K562 (cell line): ENCODE results near the gene PAM. TPM values are rescaled to one million over a fixed set of nuclear protein-coding genes. Genes with fewer than 3 reads are reported as not detected.

Experiments used
- ATAC-seq: fragments of 200-7000 bp; cut with Tn5 transposase; 3 replicates; pipeline ENCODE4 v1.9.1; 2020; ENCODE audit warnings: moderate library complexity
- BruUV-seq: library from RNA; stranded (reverse); fragments of 400-500 nt; replicated peaks from 2 replicates; lab custom pipeline; 2021; lab: Mats Ljungman, UMichigan
- CTCF ChIA-PET: fragments of 300-600 bp; formaldehyde crosslinking; extraction: SDS; loops from one replicate; lab custom pipeline; 2021; ENCODE audit warnings: low intra/inter-chr PET ratio; lab: Yijun Ruan, JAX
- POLR2A ChIA-PET: fragments of 300-600, 350-650 bp; sonication (Branson Sonifier 250); formaldehyde crosslinking; extraction: SDS; loops from one replicate; lab custom pipeline; 2021; ENCODE audit warnings: antibody characterized with exemption, inconsistent platforms; lab: Yijun Ruan, JAX
- DNase-seq, 4 experiments: peaks; one replicate each; pipeline versions ENCODE4 v3.0.0 to v3.0.0-alpha.2; 2011 to 2018; ENCODE audit warnings: low spot score in 3 of 4, mixed read lengths in 3 of 4; ENCODE audit errors: extremely low read depth in 1 of 4
- FAIRE-seq: peaks from 2 replicates; lab custom pipeline; 2011; peaks lifted over from hg19 to GRCh38; lab: Jason Lieb, UNC
- H2AFZ ChIP-seq: 2 replicates; pipeline ENCODE4 v1.6.0; 2011; ENCODE audit warnings: low read depth, low read length, control low read depth, inconsistent platforms
- H3K27ac ChIP-seq: fragments of 200-600 bp; 3 replicates; pipeline ENCODE4 v1.8.0; 2011; ENCODE audit warnings: low read depth, mild to moderate bottlenecking, control low read depth, inconsistent platforms, low read length, moderate library complexity, mixed read lengths; ENCODE audit errors: extremely low read depth
- H3K27me3 ChIP-seq, 2 experiments: fragments of 300-600 bp in 1 of 2; 2 replicates in 1 of 2; 3 replicates in 1 of 2; pipeline versions ENCODE4 v1.6.0 to v1.8.0; 2011; ENCODE audit warnings: inconsistent platforms in 2 of 2, low read length in 2 of 2, mild to moderate bottlenecking in 1 of 2, mixed read lengths in 1 of 2, moderate library complexity in 1 of 2; ENCODE audit not compliant: control insufficient read depth in 2 of 2, insufficient read depth in 2 of 2
- H3K36me3 ChIP-seq: fragments of 300-600 bp; 3 replicates; pipeline ENCODE4 v1.8.0; 2011; ENCODE audit warnings: mild to moderate bottlenecking, low read length, inconsistent platforms; ENCODE audit not compliant: control insufficient read depth, insufficient read depth
- H3K4me1 ChIP-seq, 2 experiments: fragments of 200-600 bp in 1 of 2; replicated peaks in 1 of 2; 2 replicates in 1 of 2; 3 replicates in 1 of 2; pipeline versions ENCODE4 v1.5.1 to v1.8.0; 2011; ENCODE audit warnings: inconsistent platforms in 2 of 2, low read length in 2 of 2, mild to moderate bottlenecking in 1 of 2, mixed read lengths in 1 of 2, moderate library complexity in 1 of 2; ENCODE audit not compliant: control insufficient read depth in 2 of 2, insufficient read depth in 2 of 2
- H3K4me2 ChIP-seq: 2 replicates; pipeline ENCODE4 v1.6.1; 2011; ENCODE audit warnings: low read length, control low read depth, inconsistent platforms, mixed read lengths; ENCODE audit not compliant: insufficient read depth
- H3K4me3 ChIP-seq: fragments of 200-600 bp; sonication (generic), shearing (Covaris generic); 2 replicates; pipeline ENCODE4 v1.5.1; 2016; ENCODE audit warnings: control low read depth, inconsistent platforms
- H3K79me2 ChIP-seq: fragments of 200-600 bp; 3 replicates; pipeline ENCODE4 v1.8.0; 2011; ENCODE audit warnings: low read length, inconsistent platforms; ENCODE audit not compliant: control insufficient read depth, insufficient read depth
- H3K9ac ChIP-seq, 2 experiments: 2 replicates each; pipeline versions ENCODE4 v1.6.0 to v1.6.1; 2011; ENCODE audit warnings: low read depth in 2 of 2, low read length in 2 of 2, control low read depth in 1 of 2, inconsistent platforms in 1 of 2, mild to moderate bottlenecking in 1 of 2, mixed read lengths in 1 of 2; ENCODE audit not compliant: insufficient read depth in 1 of 2
- H3K9me1 ChIP-seq: one replicate; pipeline ENCODE4 v1.6.0; 2011; ENCODE audit warnings: inconsistent platforms, mild to moderate bottlenecking, low read length, moderate library complexity; ENCODE audit not compliant: control insufficient read depth, insufficient read depth
- H3K9me3 ChIP-seq: replicated peaks from 2 replicates; pipeline ENCODE4 v1.5.1; 2011; ENCODE audit warnings: low read depth, low read length, inconsistent platforms; ENCODE audit not compliant: control insufficient read depth, insufficient read depth
- H4K20me1 ChIP-seq: replicated peaks from 2 replicates; pipeline ENCODE4 v1.6.1; 2011; ENCODE audit warnings: low read length, inconsistent platforms, mixed read lengths; ENCODE audit not compliant: control insufficient read depth, insufficient read depth
- AFF4 ChIP-seq: sonication (generic); formaldehyde crosslinking; IDR thresholded peaks from 2 replicates; pipeline ENCODE4 v1.8.0; 2023; ENCODE audit warnings: mild to moderate bottlenecking, missing genetic modification reagents
- ATF3 ChIP-seq, 2 experiments: fragments of 450-650 bp in 1 of 2; sonication (generic) in 1 of 2; formaldehyde crosslinking in 1 of 2; IDR thresholded peaks in 1 of 2; conservative IDR thresholded peaks in 1 of 2; 2 replicates each; pipeline versions ENCODE4 v1.6.1 to v1.8.1; 2016 to 2023; ENCODE audit warnings: mild to moderate bottlenecking in 2 of 2, moderate library complexity in 2 of 2, inconsistent platforms in 1 of 2, missing genetic modification reagents in 1 of 2
- CBX2 ChIP-seq: fragments of 200-600 bp; sonication (generic); IDR thresholded peaks from one replicate; pipeline ENCODE4 v1.6.1; 2012; ENCODE audit warnings: mild to moderate bottlenecking, low read length, inconsistent platforms; ENCODE audit not compliant: insufficient read depth, poor library complexity, severe bottlenecking
- CLOCK ChIP-seq: fragments of 250-450 bp; sonication (Bioruptor Pico); IDR thresholded peaks from 2 replicates; pipeline ENCODE4 v1.4.0; 2020; ENCODE audit warnings: mild to moderate bottlenecking, moderate library complexity, borderline replicate concordance
- CTCF ChIP-seq, 3 experiments: IDR thresholded peaks in 2 of 3; conservative IDR thresholded peaks in 1 of 3; 2 replicates each; pipeline ENCODE4 v1.5.1; 2011 to 2012; ENCODE audit warnings: low read length in 3 of 3, mild to moderate bottlenecking in 3 of 3, control low read depth in 2 of 3, improper control_type of control experiment in 1 of 3, inconsistent platforms in 1 of 3, low read depth in 1 of 3, mixed read lengths in 1 of 3, moderate library complexity in 1 of 3; ENCODE audit not compliant: insufficient read depth in 2 of 3
- EP300 ChIP-seq: IDR thresholded peaks from 2 replicates; pipeline ENCODE4 v1.6.1; 2012; ENCODE audit warnings: low read length, improper control_type of control experiment
- EZH2 ChIP-seq: IDR thresholded peaks from 2 replicates; pipeline ENCODE4 v1.6.1; 2012; ENCODE audit warnings: low read depth, mild to moderate bottlenecking, inconsistent platforms, low read length, borderline replicate concordance
- PHF21A ChIP-seq: fragments of 450-650 bp; IDR thresholded peaks from 2 replicates; pipeline ENCODE4 v1.6.1; 2017; ENCODE audit warnings: low read depth, borderline replicate concordance
- SETDB1 ChIP-seq: IDR thresholded peaks from one replicate; pipeline ENCODE4 v1.6.1; 2012; ENCODE audit warnings: low read length, control low read depth, inconsistent platforms
- SMARCE1 ChIP-seq: fragments of 450-650 bp; IDR thresholded peaks from 2 replicates; pipeline ENCODE4 v1.7.1; 2016; ENCODE audit warnings: mild to moderate bottlenecking
- THRAP3 ChIP-seq: fragments of 450-650 bp; IDR thresholded peaks from 2 replicates; pipeline ENCODE4 v1.6.1; 2016; ENCODE audit warnings: mild to moderate bottlenecking, inconsistent platforms, borderline replicate concordance
- ZNF124 ChIP-seq: sonication (generic); formaldehyde crosslinking; IDR thresholded peaks from 2 replicates; pipeline ENCODE4 v1.8.1; 2022; ENCODE audit warnings: missing genetic modification reagents
- WGBS: fragments of 100-300 bp; shearing (Covaris generic); methylation state at CpG from one replicate; pipeline ENCODE4 v1.1.6; 2016; ENCODE audit warnings: low coverage, mixed read lengths; ENCODE audit not compliant: insufficient coverage; ENCODE audit errors: missing lambda C conversion rate; 5-methylcytosine and 5-hydroxymethylcytosine counted together
- in situ Hi-C: fragments of 300-500 bp; cut with MboI; formaldehyde crosslinking; loops from 4 replicates; pipeline ENCODE4 v1.15.0; 2018; ENCODE audit warnings: inconsistent platforms, mixed read lengths
- intact Hi-C: fragments of 100-400 bp; cut with micrococcal nuclease; formaldehyde crosslinking; loops from 2 replicates; pipeline ENCODE4 v1.14.2; 2022
- polyA plus RNA-seq, 8 experiments: library from polyadenylated mRNA; depleted of rRNA in 4 of 8; stranded (reverse) in 5 of 8; unstranded in 3 of 8; fragments of >200 nt; fragmentation: Nextera tagmentation in 2 of 8; fragmentation: Illumina TruSeq in 1 of 8; extraction: Ambion mirVana in 2 of 8; extraction: Trizol in 1 of 8; gene quantifications; 2 replicates each; pipeline versions ENCODE4 v1.2.1 to v1.2.3, GENCODE V29; 2011 to 2014; ENCODE audit warnings: inconsistent platforms in 1 of 8, missing spikeins in 1 of 8
- total RNA-seq, 7 experiments: library from RNA; depleted of rRNA in 6 of 7; stranded (reverse); fragments of >200 nt in 6 of 7; fragmentation: Illumina TruSeq in 2 of 7; extraction: Trizol in 2 of 7; gene quantifications; 2 replicates each; pipeline versions ENCODE4 v1.2.1 to v1.2.3, GENCODE V29; 2011 to 2021; ENCODE audit warnings: low replicate concordance in 1 of 7

The PAM gene
- total and polyA plus RNA-seq, 9 of the 15 experiments (the other 6 are each of a cell fraction or from before 2014, with no cell fraction given): 0.39 to 3.1 (median 0.77) TPM

GRCh38 chr5:102901424-102902134, 146.5 kb downstream of the PAM start:
- H3K9ac ChIP-seq: no peak overlapping the region
- ATAC-seq (no peak), FAIRE-seq (no peak), DNase-seq (no peak)
- no peaks in the 10 kb centered on the region for H3K9me1 ChIP-seq
- H2AFZ ChIP-seq: no peak overlapping the region
- POLR2A ChIA-PET: no interaction called here
- in situ Hi-C loops (no loop called here), intact Hi-C loops (no loop called here)
- H3K4me1 ChIP-seq: no peaks in the 10 kb centered on the region
- H3K36me3 ChIP-seq: no peaks in the 10 kb centered on the region
- no peak overlapping the region for H3K4me3 ChIP-seq
- no peaks in the 10 kb centered on the region for H3K9me3 ChIP-seq
- H3K27me3 ChIP-seq: no peaks in the 10 kb centered on the region
- WGBS: 0% methylated on average over 3 of the region's 3 CpGs
- no peaks in the 10 kb centered on the region for H3K79me2 ChIP-seq
- CTCF ChIA-PET: no interaction called here
- no peak overlapping the region for H3K27ac ChIP-seq
- no peaks in the 10 kb centered on the region for H4K20me1 ChIP-seq
- no TSS peak for BruUV-seq
- H3K4me2 ChIP-seq: no peak overlapping the region
- TF ChIP-seq EP300 (no peak), PHF21A (no peak), SETDB1 (no peak), THRAP3 (no peak), ZNF124 (CRISPR knock-in tag) (no peak), CLOCK (CRISPR knock-in tag) (no peak), AFF4 (CRISPR knock-in tag) (no peak), ATF3 (IDR thresholded peaks at IDR 0.05) (no peak), ATF3 (CRISPR knock-in tag; conservative IDR thresholded peaks at IDR 0.05) (no peak), EZH2 (no peak), SMARCE1 (no peak), CBX2 (no peak), CTCF (IDR thresholded peaks at IDR 0.05 in 2 of 3, conservative IDR thresholded peaks at IDR 0.05 in 1 of 3; ENCODE audit: insufficient read depth in 2 of 3, low read depth in 1 of 3, low read length in 3 of 3) (no peak)
